GM12878 (cell line): ENCODE data around the gene REEP3.

Experiments
- CHD1 ChIP-seq: IDR thresholded peaks from 2 replicates; pipeline ENCODE4 v1.6.1; 2012; ENCODE audit warnings: low read depth, low read length, improper control_type of control experiment
- CREB1 ChIP-seq: IDR thresholded peaks from 2 replicates; pipeline ENCODE4 v1.6.1; 2012; ENCODE audit warnings: low read depth, mild to moderate bottlenecking, inconsistent platforms
- GABPA ChIP-seq: IDR thresholded peaks from 2 replicates; pipeline ENCODE4 v1.6.1; 2014; ENCODE audit warnings: antibody characterized with exemption, low read depth, mild to moderate bottlenecking, inconsistent platforms
- HCFC1 ChIP-seq: fragments of 150-350 bp; IDR thresholded peaks from 2 replicates; pipeline ENCODE4 v1.6.1; 2014; ENCODE audit warnings: low read length
- HDAC6 ChIP-seq: fragments of 200-600 bp; sonication (generic); IDR thresholded peaks from one replicate; pipeline ENCODE4 v1.8.0; 2017; ENCODE audit warnings: antibody characterized with exemption; ENCODE audit not compliant: unreplicated experiment
- JUNB ChIP-seq: IDR thresholded peaks from 2 replicates; pipeline ENCODE4 v1.6.1; 2016; ENCODE audit warnings: antibody characterized with exemption, mild to moderate bottlenecking
- POLR2A ChIP-seq: IDR thresholded peaks from 2 replicates; pipeline ENCODE4 v1.6.1; 2011; ENCODE audit warnings: low read depth, mild to moderate bottlenecking, low read length
- SREBF1 ChIP-seq: IDR thresholded peaks from 2 replicates; pipeline ENCODE4 v1.6.1; 2012; ENCODE audit warnings: mild to moderate bottlenecking, low read length
- WRNIP1 ChIP-seq: IDR thresholded peaks from 2 replicates; pipeline ENCODE4 v1.6.1; 2011; ENCODE audit warnings: low read depth, low read length, improper control_type of control experiment, borderline replicate concordance
- ZSCAN29 ChIP-seq: fragments of 450-650 bp; IDR thresholded peaks from 2 replicates; pipeline ENCODE4 v1.6.1; 2017; ENCODE audit warnings: mild to moderate bottlenecking, moderate library complexity
- TF ChIP-seq, protein P1 (sequence below): IDR thresholded peaks from 2 replicates; pipeline ENCODE4 v1.6.1; 2011; ENCODE audit warnings: low read depth, low read length, improper control_type of control experiment, borderline replicate concordance
- TF ChIP-seq, protein P2 (sequence below), 3 experiments: IDR thresholded peaks in 2 of 3; conservative IDR thresholded peaks in 1 of 3; 2 replicates each; pipeline ENCODE4 v1.5.1; 2011; ENCODE audit warnings: low read depth in 3 of 3, low read length in 3 of 3, mild to moderate bottlenecking in 3 of 3, control low read depth in 2 of 3, moderate library complexity in 2 of 3, inconsistent platforms in 1 of 3, mixed read lengths in 1 of 3; ENCODE audit not compliant: control insufficient read depth in 2 of 3, insufficient read depth in 1 of 3; ENCODE audit errors: extremely low read depth in 1 of 3
- TF ChIP-seq, protein P3 (sequence below): IDR thresholded peaks from 2 replicates; pipeline ENCODE4 v1.6.1; 2011; ENCODE audit warnings: mild to moderate bottlenecking, low read depth, low read length, moderate library complexity; ENCODE audit not compliant: insufficient replicate concordance

DNA sequence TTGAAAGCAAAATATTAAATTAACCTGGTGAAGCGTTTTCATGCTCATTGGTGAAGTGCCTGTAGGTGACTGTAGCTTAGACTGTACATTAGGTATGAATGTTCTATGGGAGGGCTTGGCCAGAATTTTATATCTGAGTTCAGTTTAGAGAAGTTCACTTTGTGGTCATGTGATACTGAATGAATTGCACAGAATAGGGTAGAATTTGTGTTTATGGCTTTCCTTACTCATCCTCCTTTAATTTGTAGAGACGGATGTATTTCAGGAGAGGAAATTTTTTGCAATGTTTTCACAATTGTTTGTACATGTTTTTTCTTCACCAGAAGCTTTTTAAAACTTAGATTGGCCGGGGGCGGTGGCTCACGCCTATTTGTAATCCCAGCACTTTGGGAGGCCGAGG is 32.3 kb downstream of the REEP3 start:
- TF ChIP-seq, protein P1, sequence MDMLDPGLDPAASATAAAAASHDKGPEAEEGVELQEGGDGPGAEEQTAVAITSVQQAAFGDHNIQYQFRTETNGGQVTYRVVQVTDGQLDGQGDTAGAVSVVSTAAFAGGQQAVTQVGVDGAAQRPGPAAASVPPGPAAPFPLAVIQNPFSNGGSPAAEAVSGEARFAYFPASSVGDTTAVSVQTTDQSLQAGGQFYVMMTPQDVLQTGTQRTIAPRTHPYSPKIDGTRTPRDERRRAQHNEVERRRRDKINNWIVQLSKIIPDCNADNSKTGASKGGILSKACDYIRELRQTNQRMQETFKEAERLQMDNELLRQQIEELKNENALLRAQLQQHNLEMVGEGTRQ, result no peak
- no peak for TF ChIP-seq HDAC6
- no peak for TF ChIP-seq SREBF1
- no peak for TF ChIP-seq HCFC1
- no peak for TF ChIP-seq POLR2A
- TF ChIP-seq, protein P2, sequence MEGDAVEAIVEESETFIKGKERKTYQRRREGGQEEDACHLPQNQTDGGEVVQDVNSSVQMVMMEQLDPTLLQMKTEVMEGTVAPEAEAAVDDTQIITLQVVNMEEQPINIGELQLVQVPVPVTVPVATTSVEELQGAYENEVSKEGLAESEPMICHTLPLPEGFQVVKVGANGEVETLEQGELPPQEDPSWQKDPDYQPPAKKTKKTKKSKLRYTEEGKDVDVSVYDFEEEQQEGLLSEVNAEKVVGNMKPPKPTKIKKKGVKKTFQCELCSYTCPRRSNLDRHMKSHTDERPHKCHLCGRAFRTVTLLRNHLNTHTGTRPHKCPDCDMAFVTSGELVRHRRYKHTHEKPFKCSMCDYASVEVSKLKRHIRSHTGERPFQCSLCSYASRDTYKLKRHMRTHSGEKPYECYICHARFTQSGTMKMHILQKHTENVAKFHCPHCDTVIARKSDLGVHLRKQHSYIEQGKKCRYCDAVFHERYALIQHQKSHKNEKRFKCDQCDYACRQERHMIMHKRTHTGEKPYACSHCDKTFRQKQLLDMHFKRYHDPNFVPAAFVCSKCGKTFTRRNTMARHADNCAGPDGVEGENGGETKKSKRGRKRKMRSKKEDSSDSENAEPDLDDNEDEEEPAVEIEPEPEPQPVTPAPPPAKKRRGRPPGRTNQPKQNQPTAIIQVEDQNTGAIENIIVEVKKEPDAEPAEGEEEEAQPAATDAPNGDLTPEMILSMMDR (IDR thresholded peaks at IDR 0.05 in 2 of 3, conservative IDR thresholded peaks at IDR 0.05 in 1 of 3; ENCODE audit: control insufficient read depth in 2 of 3, extremely low read depth in 1 of 3, insufficient read depth in 1 of 3, low read depth in 3 of 3, low read length in 3 of 3), result no peak
- TF ChIP-seq ZSCAN29, result no peak
- TF ChIP-seq GABPA, result no peak
- TF ChIP-seq, protein P3, sequence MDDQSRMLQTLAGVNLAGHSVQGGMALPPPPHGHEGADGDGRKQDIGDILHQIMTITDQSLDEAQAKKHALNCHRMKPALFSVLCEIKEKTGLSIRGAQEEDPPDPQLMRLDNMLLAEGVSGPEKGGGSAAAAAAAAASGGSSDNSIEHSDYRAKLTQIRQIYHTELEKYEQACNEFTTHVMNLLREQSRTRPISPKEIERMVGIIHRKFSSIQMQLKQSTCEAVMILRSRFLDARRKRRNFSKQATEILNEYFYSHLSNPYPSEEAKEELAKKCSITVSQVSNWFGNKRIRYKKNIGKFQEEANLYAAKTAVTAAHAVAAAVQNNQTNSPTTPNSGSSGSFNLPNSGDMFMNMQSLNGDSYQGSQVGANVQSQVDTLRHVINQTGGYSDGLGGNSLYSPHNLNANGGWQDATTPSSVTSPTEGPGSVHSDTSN, result no peak
- no peak for TF ChIP-seq WRNIP1
- no peak for TF ChIP-seq CHD1
- no peak for TF ChIP-seq CREB1
- TF ChIP-seq JUNB, result no peak
